HG02973 (cell line): ENCODE measurements around the gene CALCOCO1.
"Not testable (repeated sequence)": the region's sequence is repeated elsewhere in the genome, so short reads cannot be mapped to it uniquely, and the experiment has no call there.

Source experiments
- ATAC-seq: cut with Tn5 transposase; IDR thresholded peaks from one replicate; pipeline ENCODE4 v1.9.1; 2021; ENCODE audit warnings: moderate library complexity; ENCODE audit not compliant: unreplicated experiment

CALCOCO1 gene

GRCh38 chr12:53727310-53728041 is at the start of gene CALCOCO1:
Gene CALCOCO1 (minus strand): TSS chr12:53727452. CDS start chr12:53725242, 2,210 bp downstream.
- peak; percentile 97 for ATAC-seq

GRCh38 chr12:53776872-53777271 is 49.6 kb upstream of the CALCOCO1 start:
- ATAC-seq = no peak

- ATAC-seq = no peak
Measured at GRCh38 chr12:53775478-53776145, 48.4 kb upstream of the CALCOCO1 start.

- no peak for ATAC-seq
Measured at GRCh38 chr12:53770281-53770680, 43.0 kb upstream of the CALCOCO1 start.

GRCh38 chr12:53768976-53769375 is 41.7 kb upstream of the CALCOCO1 start:
- ATAC-seq = no peak

- no peak for ATAC-seq
Measured at GRCh38 chr12:53766881-53767280, 39.6 kb upstream of the CALCOCO1 start.

- ATAC-seq = no peak
Measured at GRCh38 chr12:53765891-53766290, 38.6 kb upstream of the CALCOCO1 start.

GRCh38 chr12:53764615-53765014 is 37.4 kb upstream of the CALCOCO1 start:
- ATAC-seq = no peak

- not testable (repeated sequence) for ATAC-seq
Measured at GRCh38 chr12:53762793-53763192, 35.5 kb upstream of the CALCOCO1 start.

GRCh38 chr12:53761306-53761705 is 34.1 kb upstream of the CALCOCO1 start:
- ATAC-seq = no peak

GRCh38 chr12:53759261-53759660 is 32.0 kb upstream of the CALCOCO1 start:
- no peak for ATAC-seq

GRCh38 chr12:53758730-53759103 is 31.5 kb upstream of the CALCOCO1 start:
- no peak for ATAC-seq

- ATAC-seq = no peak
Measured at GRCh38 chr12:53758081-53758729, 31.0 kb upstream of the CALCOCO1 start.

- peak; percentile 75 for ATAC-seq
Measured at GRCh38 chr12:53757101-53757770, 30.0 kb upstream of the CALCOCO1 start.

GRCh38 chr12:53756300-53757100 is 29.2 kb upstream of the CALCOCO1 start:
- no peak for ATAC-seq

GRCh38 chr12:53755893-53756292 is 28.6 kb upstream of the CALCOCO1 start:
- no peak for ATAC-seq

- ATAC-seq = no peak
Measured at GRCh38 chr12:53755451-53755891, 28.2 kb upstream of the CALCOCO1 start.

- ATAC-seq = no peak
Measured at GRCh38 chr12:53754633-53755264, 27.5 kb upstream of the CALCOCO1 start.

- ATAC-seq = no peak
Measured at GRCh38 chr12:53754188-53754585, 26.9 kb upstream of the CALCOCO1 start.

GRCh38 chr12:53752621-53753020 is 25.4 kb upstream of the CALCOCO1 start:
- no peak for ATAC-seq
